Measurements from ENCODE around the gene KIRREL3. TPM values are rescaled to one million over a fixed set of nuclear protein-coding genes. Genes with fewer than 3 reads are reported as not detected.

Gene KIRREL3
- total and polyA plus RNA-seq, 4 donors, result 0.02 to 0.71 (median 0.15) TPM; not detected in 1

DNA sequence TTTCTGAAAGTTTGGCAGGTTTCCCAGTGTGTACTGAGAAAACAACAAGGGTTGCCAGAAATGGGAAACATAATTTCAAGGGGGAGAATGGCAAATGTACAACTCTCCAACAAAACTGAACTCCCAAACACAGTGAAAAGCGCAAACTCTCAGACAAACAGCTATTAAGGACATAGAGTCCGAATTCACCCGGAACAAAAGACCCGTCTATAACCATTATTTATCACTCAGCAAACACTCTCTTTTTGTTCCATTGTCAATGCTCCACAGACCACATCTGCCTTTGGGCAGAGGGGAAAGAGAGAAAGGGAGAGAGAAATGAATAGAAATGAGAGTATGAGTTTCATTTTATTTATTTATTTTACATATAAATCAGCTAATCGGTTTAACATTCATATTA is 21.7 kb downstream of the KIRREL3 start:
- peaks cover 0 to 4% (median 0%) of the 10 kb centered on the region in 4 donors for H3K9me3 ChIP-seq (ENCODE audit: control insufficient read depth in 4 of 4, insufficient read depth in 3 of 4, low read length in 3 of 4)
- H3K4me3 ChIP-seq, result no peak overlapping the region
- DNase-seq (peak in 1 of 3 donors; percentile 4), ATAC-seq (ENCODE audit: insufficient read depth, low FRiP score) (no peak)
- TF ChIP-seq, protein P1, sequence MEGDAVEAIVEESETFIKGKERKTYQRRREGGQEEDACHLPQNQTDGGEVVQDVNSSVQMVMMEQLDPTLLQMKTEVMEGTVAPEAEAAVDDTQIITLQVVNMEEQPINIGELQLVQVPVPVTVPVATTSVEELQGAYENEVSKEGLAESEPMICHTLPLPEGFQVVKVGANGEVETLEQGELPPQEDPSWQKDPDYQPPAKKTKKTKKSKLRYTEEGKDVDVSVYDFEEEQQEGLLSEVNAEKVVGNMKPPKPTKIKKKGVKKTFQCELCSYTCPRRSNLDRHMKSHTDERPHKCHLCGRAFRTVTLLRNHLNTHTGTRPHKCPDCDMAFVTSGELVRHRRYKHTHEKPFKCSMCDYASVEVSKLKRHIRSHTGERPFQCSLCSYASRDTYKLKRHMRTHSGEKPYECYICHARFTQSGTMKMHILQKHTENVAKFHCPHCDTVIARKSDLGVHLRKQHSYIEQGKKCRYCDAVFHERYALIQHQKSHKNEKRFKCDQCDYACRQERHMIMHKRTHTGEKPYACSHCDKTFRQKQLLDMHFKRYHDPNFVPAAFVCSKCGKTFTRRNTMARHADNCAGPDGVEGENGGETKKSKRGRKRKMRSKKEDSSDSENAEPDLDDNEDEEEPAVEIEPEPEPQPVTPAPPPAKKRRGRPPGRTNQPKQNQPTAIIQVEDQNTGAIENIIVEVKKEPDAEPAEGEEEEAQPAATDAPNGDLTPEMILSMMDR (IDR thresholded peaks at IDR 0.05; ENCODE audit: control extremely low read depth, extremely low read depth), result no peak
- H3K36me3 ChIP-seq (ENCODE audit: control insufficient read depth in 4 of 4, insufficient read depth in 4 of 4, low read length in 4 of 4), result no peaks in the 10 kb centered on the region
- no peak overlapping the region for H3K27ac ChIP-seq (ENCODE audit: low read depth in 1 of 2, low read length in 1 of 2)
- H3K27me3 ChIP-seq (ENCODE audit: control insufficient read depth in 3 of 3, insufficient read depth in 3 of 3, low read length in 2 of 3), result peaks cover 0 to 7% (median 0%) of the 10 kb centered on the region in 3 donors
- H3K9ac ChIP-seq (ENCODE audit: insufficient read depth in 1 of 2, low read length in 2 of 2), result no peak overlapping the region
- H3K4me1 ChIP-seq (ENCODE audit: control insufficient read depth in 5 of 5, insufficient read depth in 5 of 5, low read length in 5 of 5), result no peaks in the 10 kb centered on the region
- WGBS, 2 donors, result 74 to 80% methylated on average over 5 of the region's 5 CpGs

DNA sequence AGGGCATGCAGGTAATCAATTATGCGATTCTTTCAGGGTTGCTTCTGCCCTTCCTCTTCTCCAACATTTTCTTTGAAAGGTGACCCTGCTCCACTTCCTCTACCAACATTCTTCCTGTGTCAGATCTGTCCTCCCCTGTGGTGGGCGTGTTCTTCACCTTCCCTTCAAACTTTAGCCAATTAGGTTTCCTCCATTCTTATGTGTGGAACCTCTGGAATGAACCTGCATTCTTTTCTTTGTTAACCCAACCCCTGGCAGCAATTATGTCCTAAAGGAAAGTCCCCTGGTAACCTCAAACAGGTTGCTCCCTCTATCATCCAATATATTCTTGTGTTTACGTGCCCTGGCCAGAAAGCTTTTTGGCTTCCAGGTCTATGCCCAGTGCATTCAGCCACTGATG is 22.4 kb downstream of the KIRREL3 start:
- peaks cover 0 to 7% (median 0%) of the 10 kb centered on the region in 3 donors for H3K27me3 ChIP-seq (ENCODE audit: control insufficient read depth in 3 of 3, insufficient read depth in 3 of 3, low read length in 2 of 3)
- H3K36me3 ChIP-seq (ENCODE audit: control insufficient read depth in 4 of 4, insufficient read depth in 4 of 4, low read length in 4 of 4), result no peaks in the 10 kb centered on the region
- H3K4me1 ChIP-seq (ENCODE audit: control insufficient read depth in 5 of 5, insufficient read depth in 5 of 5, low read length in 5 of 5), result no peaks in the 10 kb centered on the region
- no peak overlapping the region for H3K27ac ChIP-seq (ENCODE audit: low read depth in 1 of 2, low read length in 1 of 2)
- DNase-seq (no peak), ATAC-seq (ENCODE audit: insufficient read depth, low FRiP score) (no peak)
- H3K4me3 ChIP-seq, result no peak overlapping the region
- 73 to 82% methylated on average over 3 of the region's 3 CpGs for WGBS, 2 donors
- no peaks in the 10 kb centered on the region for H3K9me3 ChIP-seq (ENCODE audit: control insufficient read depth in 4 of 4, insufficient read depth in 3 of 4, low read length in 3 of 4)
- TF ChIP-seq, protein P1 (IDR thresholded peaks at IDR 0.05; ENCODE audit: control extremely low read depth, extremely low read depth), result no peak
- H3K9ac ChIP-seq (ENCODE audit: insufficient read depth in 1 of 2, low read length in 2 of 2), result no peak overlapping the region

DNA sequence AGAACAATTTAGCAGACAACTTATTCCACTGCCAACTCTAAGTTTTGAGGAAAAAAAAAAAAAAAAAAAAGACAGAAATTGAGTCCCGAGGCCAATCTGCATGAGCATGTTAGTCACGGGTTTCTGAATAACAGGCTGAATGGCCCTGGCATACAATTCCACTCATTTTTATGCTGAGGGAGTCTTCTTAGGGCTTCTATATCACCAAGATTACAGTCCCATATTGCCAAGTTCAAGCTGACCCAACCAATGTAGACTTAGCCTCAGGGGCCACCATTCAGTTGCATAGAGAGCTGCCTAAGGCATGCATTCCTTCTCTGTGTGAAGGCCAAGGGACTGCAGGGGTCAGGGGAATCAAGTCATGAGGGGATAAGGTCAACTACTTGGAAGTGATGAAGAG is 27.5 kb downstream of the KIRREL3 start:
- Histone ChIP-seq H3K27ac (ENCODE audit: low read depth in 1 of 2, low read length in 1 of 2) (no peak overlapping the region), H3K9ac (ENCODE audit: insufficient read depth in 1 of 2, low read length in 2 of 2) (no peak overlapping the region), H3K27me3 (ENCODE audit: control insufficient read depth in 3 of 3, insufficient read depth in 3 of 3, low read length in 2 of 3) (peaks cover 0 to 6% (median 5%) of the 10 kb centered on the region in 3 donors), H3K36me3 (ENCODE audit: control insufficient read depth in 4 of 4, insufficient read depth in 4 of 4, low read length in 4 of 4) (no peaks in the 10 kb centered on the region), H3K4me1 (ENCODE audit: control insufficient read depth in 5 of 5, insufficient read depth in 5 of 5, low read length in 5 of 5) (no peaks in the 10 kb centered on the region), H3K4me3 (no peak overlapping the region), H3K9me3 (ENCODE audit: control insufficient read depth in 4 of 4, insufficient read depth in 3 of 4, low read length in 3 of 4) (peaks cover 0 to 2% (median 0%) of the 10 kb centered on the region in 4 donors)
- TF ChIP-seq, protein P1 (IDR thresholded peaks at IDR 0.05; ENCODE audit: control extremely low read depth, extremely low read depth), result no peak
- 92 to 99% methylated on average over 2 of the region's 2 CpGs for whole genome bisulfite sequencing, 2 donors
- no peak for DNase-seq
- ATAC-seq (ENCODE audit: insufficient read depth, low FRiP score), result no peak

DNA sequence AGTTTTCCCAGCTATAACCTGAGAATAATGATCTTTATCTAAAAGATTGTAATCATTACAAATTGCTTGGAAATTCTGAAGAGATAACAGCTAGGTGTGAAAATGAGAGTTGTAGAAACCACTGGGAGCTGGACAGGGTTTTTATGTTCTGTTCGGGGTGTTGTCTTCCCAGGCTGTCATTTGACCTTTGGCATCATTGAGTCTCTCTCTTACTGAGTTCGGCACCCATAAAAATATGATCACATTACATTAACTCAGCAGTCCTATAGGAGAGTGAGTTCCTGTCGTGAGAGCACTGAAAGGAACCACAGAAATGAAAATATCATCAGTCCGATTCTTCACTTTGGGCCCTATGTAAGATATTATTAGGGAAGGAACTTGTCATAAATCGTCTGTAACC is 29.3 kb downstream of the KIRREL3 start:
- TF ChIP-seq, protein P1 (IDR thresholded peaks at IDR 0.05; ENCODE audit: control extremely low read depth, extremely low read depth), result no peak
- DNase-seq (no peak), ATAC-seq (ENCODE audit: insufficient read depth, low FRiP score) (no peak)
- Histone ChIP-seq H3K27me3 (ENCODE audit: control insufficient read depth in 3 of 3, insufficient read depth in 3 of 3, low read length in 2 of 3) (peaks cover 0 to 13% (median 6%) of the 10 kb centered on the region in 3 donors), H3K4me1 (ENCODE audit: control insufficient read depth in 5 of 5, insufficient read depth in 5 of 5, low read length in 5 of 5) (no peaks in the 10 kb centered on the region), H3K4me3 (no peak overlapping the region), H3K9ac (ENCODE audit: insufficient read depth in 1 of 2, low read length in 2 of 2) (no peak overlapping the region), H3K36me3 (ENCODE audit: control insufficient read depth in 4 of 4, insufficient read depth in 4 of 4, low read length in 4 of 4) (no peaks in the 10 kb centered on the region), H3K27ac (ENCODE audit: low read depth in 1 of 2, low read length in 1 of 2) (no peak overlapping the region), H3K9me3 (ENCODE audit: control insufficient read depth in 4 of 4, insufficient read depth in 3 of 4, low read length in 3 of 4) (peaks cover 0 to 2% (median 0%) of the 10 kb centered on the region in 4 donors)
- 81 to 85% methylated on average over 5 of the region's 5 CpGs for WGBS, 2 donors
